ENCODE measurements around the gene SLC9A8. TPM values are rescaled to one million over a fixed set of nuclear protein-coding genes. Genes with fewer than 3 reads are reported as not detected.

The SLC9A8 gene
- total RNA-seq, 2 experiments from 2014 or later: 22.0 to 30.3 TPM

- H3K36me3 ChIP-seq (ENCODE audit: insufficient read depth, low read length): peaks cover 43% of the 10 kb centered on the region
Observed at GRCh38 chr20:49863666-49864065, 51.0 kb downstream of the SLC9A8 start.

GRCh38 chr20:49865559-49865958 is 52.9 kb downstream of the SLC9A8 start:
- Histone ChIP-seq H3K4me1 (ENCODE audit: insufficient read depth, low read length, poor library complexity, severe bottlenecking) (no peaks in the 10 kb centered on the region), H2AFZ (ENCODE audit: low read length) (no peak overlapping the region), H3K4me3 (ENCODE audit: low read depth, low read length, poor library complexity, severe bottlenecking) (no peak overlapping the region), H3K79me2 (ENCODE audit: insufficient read depth, low read depth, low read length) (no peaks in the 10 kb centered on the region), H3K36me3 (ENCODE audit: insufficient read depth, low read length) (peaks cover 44% of the 10 kb centered on the region), H3K9me3 (ENCODE audit: low read length) (no peaks in the 10 kb centered on the region), H3K27ac (ENCODE audit: low read depth, low read length, poor library complexity, severe bottlenecking) (no peak overlapping the region), H3K9me2 (ENCODE audit: insufficient read depth, low read length) (no peaks in the 10 kb centered on the region), H3K4me2 (ENCODE audit: low read length) (no peak overlapping the region), H4K20me1 (ENCODE audit: insufficient read depth, low read length) (no peaks in the 10 kb centered on the region)
- intact Hi-C loops (cut with micrococcal nuclease; ENCODE audit: unreplicated experiment): no loop called here
- no peak for DNase-seq (ENCODE audit: low spot score)
- CTCF ChIA-PET (ENCODE audit: unreplicated experiment): no interaction called here
- POLR2A ChIA-PET: no interaction called here
- TF ChIP-seq EZH2phosphoT487 (IDR thresholded peaks at IDR 0.05; ENCODE audit: borderline replicate concordance, low read depth, low read length) (no peak), CTCF (conservative IDR thresholded peaks at IDR 0.05; ENCODE audit: low read length) (no peak)
- no TSS peak for BruUV-seq (replicated peaks)

More at GRCh38 chr20:49863666-49864065, 51.0 kb downstream of the SLC9A8 start:
- H4K20me1 ChIP-seq (ENCODE audit: insufficient read depth, low read length): no peaks in the 10 kb centered on the region
- H3K79me2 ChIP-seq (ENCODE audit: insufficient read depth, low read depth, low read length): no peaks in the 10 kb centered on the region
- no peaks in the 10 kb centered on the region for H3K9me3 ChIP-seq (ENCODE audit: low read length)
- TF ChIP-seq CTCF (conservative IDR thresholded peaks at IDR 0.05; ENCODE audit: low read length) (no peak), EZH2phosphoT487 (IDR thresholded peaks at IDR 0.05; ENCODE audit: borderline replicate concordance, low read depth, low read length) (no peak)
- no peak overlapping the region for H3K4me2 ChIP-seq (ENCODE audit: low read length)
- no peaks in the 10 kb centered on the region for H3K4me1 ChIP-seq (ENCODE audit: insufficient read depth, low read length, poor library complexity, severe bottlenecking)
- intact Hi-C loops (cut with micrococcal nuclease; ENCODE audit: unreplicated experiment): no loop called here
- no TSS peak for BruUV-seq (replicated peaks)
- no peak for DNase-seq (ENCODE audit: low spot score)
- POLR2A ChIA-PET: interaction anchor here (0.6 kb wide), 1 partner anchor 10 kb away, joined by 3 read pairs; no protein-coding TSS in a partner anchor
- CTCF ChIA-PET (ENCODE audit: unreplicated experiment): no interaction called here
- H2AFZ ChIP-seq (ENCODE audit: low read length): no peak overlapping the region
- no peak overlapping the region for H3K27ac ChIP-seq (ENCODE audit: low read depth, low read length, poor library complexity, severe bottlenecking)
- no peak overlapping the region for H3K4me3 ChIP-seq (ENCODE audit: low read depth, low read length, poor library complexity, severe bottlenecking)
- H3K9me2 ChIP-seq (ENCODE audit: insufficient read depth, low read length): no peaks in the 10 kb centered on the region

- Histone ChIP-seq H3K9me2 (ENCODE audit: insufficient read depth, low read length) (no peaks in the 10 kb centered on the region), H3K79me2 (ENCODE audit: insufficient read depth, low read depth, low read length) (no peaks in the 10 kb centered on the region), H3K4me1 (ENCODE audit: insufficient read depth, low read length, poor library complexity, severe bottlenecking) (no peaks in the 10 kb centered on the region), H3K27ac (ENCODE audit: low read depth, low read length, poor library complexity, severe bottlenecking) (no peak overlapping the region), H2AFZ (ENCODE audit: low read length) (no peak overlapping the region), H3K4me2 (ENCODE audit: low read length) (no peak overlapping the region), H3K36me3 (ENCODE audit: insufficient read depth, low read length) (peaks cover 44% of the 10 kb centered on the region), H3K4me3 (ENCODE audit: low read depth, low read length, poor library complexity, severe bottlenecking) (no peak overlapping the region), H4K20me1 (ENCODE audit: insufficient read depth, low read length) (no peaks in the 10 kb centered on the region), H3K9me3 (ENCODE audit: low read length) (no peaks in the 10 kb centered on the region)
- TF ChIP-seq CTCF (conservative IDR thresholded peaks at IDR 0.05; ENCODE audit: low read length) (no peak), EZH2phosphoT487 (IDR thresholded peaks at IDR 0.05; ENCODE audit: borderline replicate concordance, low read depth, low read length) (no peak)
- ChIA-PET CTCF (ENCODE audit: unreplicated experiment) (no interaction called here), POLR2A (interaction anchor here (0.8 kb wide), 1 partner anchor 30 kb away, joined by 3 read pairs; no protein-coding TSS in a partner anchor)
- no TSS peak for BruUV-seq (replicated peaks)
- DNase-seq (ENCODE audit: low spot score): no peak
- intact Hi-C loops (cut with micrococcal nuclease; ENCODE audit: unreplicated experiment): no loop called here
Observed at GRCh38 chr20:49866051-49866450, 53.4 kb downstream of the SLC9A8 start.

Data from OCI-LY7 (cell line).